Prostate gland (tissue), 2 donors: ENCODE results near the gene COL4A5. TPM values are rescaled to one million over a fixed set of nuclear protein-coding genes. Genes with fewer than 3 reads are reported as not detected.

ENCODE experiments used
- DNase-seq: peaks from one replicate; pipeline ENCODE4 v3.0.0-alpha.2; 2019; ENCODE audit warnings: low spot score
- H3K27ac ChIP-seq, 2 donors: fragments of 200-600 bp; sonication (generic); 2 replicates each; pipeline ENCODE4 v1.5.1; 2017 to 2019
- H3K27me3 ChIP-seq: fragments of 200-600 bp; sonication (generic); replicated peaks from 2 replicates; pipeline ENCODE4 v1.5.1; 2019; ENCODE audit not compliant: insufficient read depth
- H3K36me3 ChIP-seq, 2 donors: fragments of 200-600 bp; sonication (generic); 1 replicate in 1 of 2; 2 replicates in 1 of 2; pipeline versions ENCODE4 v1.5.1 to v1.8.1; 2017 to 2019
- H3K4me1 ChIP-seq: fragments of 200-600 bp; sonication (generic); replicated peaks from 2 replicates; pipeline ENCODE4 v1.5.1; 2019
- H3K4me3 ChIP-seq, 2 donors: fragments of 200-600 bp; sonication (generic); 2 replicates each; pipeline ENCODE4 v1.5.1; 2017 to 2019
- H3K9me3 ChIP-seq: fragments of 200-600 bp; sonication (generic); 2 replicates; pipeline ENCODE4 v1.5.1; 2017
- POLR2A ChIP-seq: fragments of 450-650 bp; IDR thresholded peaks from one replicate; pipeline ENCODE4 v1.6.1; 2016; ENCODE audit warnings: antibody characterized with exemption, mild to moderate bottlenecking
- POLR2AphosphoS5 ChIP-seq: sonication (generic); formaldehyde crosslinking; IDR thresholded peaks from one replicate; pipeline ENCODE4 v1.6.1; 2017; ENCODE audit warnings: antibody characterized with exemption
- WGBS: methylation state at CpG from one replicate; pipeline ENCODE4 v1.1.5; 2018; 5-methylcytosine and 5-hydroxymethylcytosine counted together
- intact Hi-C: fragments of 100-400 bp; cut with DNase I; formaldehyde crosslinking; loops from one replicate; pipeline ENCODE4 v1.14.2; 2022
- small RNA-seq, 2 donors: library from RNA; depleted of rRNA; stranded (forward); fragments of <200 nt; gene quantifications; one replicate each; pipeline ENCODE3, GENCODE V24; 2016
- total RNA-seq, 2 donors: library from RNA; depleted of rRNA; stranded (reverse); fragments of >200 nt; gene quantifications; one replicate each; pipeline ENCODE4 v1.1.0, GENCODE V29; 2016
- TF ChIP-seq, protein P1 (sequence below), 4 experiments: fragments of 200-600 bp in 2 of 4; fragments of 450-650 bp in 2 of 4; sonication (generic) in 2 of 4; IDR thresholded peaks; 1 replicate in 3 of 4; 2 replicates in 1 of 4; pipeline ENCODE4 v1.5.1; 2016 to 2019; ENCODE audit warnings: antibody characterized with exemption in 4 of 4, mild to moderate bottlenecking in 2 of 4, moderate library complexity in 2 of 4

The COL4A5 gene
- total RNA-seq, 2 donors from 2014 or later = 35.1 to 49.1 TPM

DNA sequence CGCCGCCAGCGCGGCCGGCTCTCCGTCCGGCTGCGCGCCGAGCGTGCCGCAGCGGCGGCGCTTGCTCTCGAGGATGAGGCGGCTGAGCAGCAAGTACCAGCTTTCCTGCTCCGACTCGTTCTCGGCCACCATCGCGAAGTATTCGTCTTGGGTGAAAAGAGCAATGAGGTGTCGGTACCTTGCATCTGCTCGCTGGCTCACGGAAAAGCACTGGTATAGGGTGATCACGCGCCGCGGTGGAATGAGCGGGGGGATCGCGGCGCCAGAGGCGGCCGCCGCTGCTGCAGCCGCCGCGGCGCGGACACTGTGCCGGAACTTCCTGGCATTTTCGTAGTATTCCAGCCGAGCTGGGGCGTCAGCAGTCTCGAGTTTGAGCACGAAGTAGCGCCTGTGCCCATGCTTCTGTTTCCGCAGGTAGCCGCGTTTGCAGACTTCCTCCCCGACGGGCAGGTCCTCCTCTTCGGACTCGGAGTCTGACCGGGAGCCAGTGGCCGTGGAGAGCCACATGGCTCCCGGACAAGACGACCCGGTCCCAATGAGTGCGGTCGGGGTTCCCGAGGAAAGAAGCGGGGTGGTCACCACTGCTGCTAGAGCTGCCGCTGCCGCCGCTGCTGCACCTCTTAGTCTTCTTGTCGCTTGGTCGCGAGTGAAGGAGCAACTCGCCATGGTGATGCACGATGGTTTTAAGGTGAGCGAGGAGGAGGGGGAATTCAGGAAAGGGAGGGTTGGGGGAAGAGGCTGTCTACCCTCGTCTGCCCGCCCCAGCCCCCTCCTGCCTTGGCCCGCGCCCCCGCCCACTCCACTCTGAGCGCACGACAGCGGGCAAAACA, 296.3 kb downstream of the COL4A5 start:
- H3K9me3 ChIP-seq = no peaks in the 10 kb centered on the region
- H3K27ac ChIP-seq = no peak overlapping the region
- H3K4me1 ChIP-seq = no peaks in the 10 kb centered on the region
- 0% methylated on average over 17 of the region's 82 CpGs for WGBS
- intact Hi-C loops = no loop called here
- H3K4me3 ChIP-seq = peak overlapping the region; percentile 29 to 38
- H3K36me3 ChIP-seq = no peaks in the 10 kb centered on the region
- no peak for DNase-seq
- H3K27me3 ChIP-seq = no peaks in the 10 kb centered on the region
- TF ChIP-seq, protein P1, sequence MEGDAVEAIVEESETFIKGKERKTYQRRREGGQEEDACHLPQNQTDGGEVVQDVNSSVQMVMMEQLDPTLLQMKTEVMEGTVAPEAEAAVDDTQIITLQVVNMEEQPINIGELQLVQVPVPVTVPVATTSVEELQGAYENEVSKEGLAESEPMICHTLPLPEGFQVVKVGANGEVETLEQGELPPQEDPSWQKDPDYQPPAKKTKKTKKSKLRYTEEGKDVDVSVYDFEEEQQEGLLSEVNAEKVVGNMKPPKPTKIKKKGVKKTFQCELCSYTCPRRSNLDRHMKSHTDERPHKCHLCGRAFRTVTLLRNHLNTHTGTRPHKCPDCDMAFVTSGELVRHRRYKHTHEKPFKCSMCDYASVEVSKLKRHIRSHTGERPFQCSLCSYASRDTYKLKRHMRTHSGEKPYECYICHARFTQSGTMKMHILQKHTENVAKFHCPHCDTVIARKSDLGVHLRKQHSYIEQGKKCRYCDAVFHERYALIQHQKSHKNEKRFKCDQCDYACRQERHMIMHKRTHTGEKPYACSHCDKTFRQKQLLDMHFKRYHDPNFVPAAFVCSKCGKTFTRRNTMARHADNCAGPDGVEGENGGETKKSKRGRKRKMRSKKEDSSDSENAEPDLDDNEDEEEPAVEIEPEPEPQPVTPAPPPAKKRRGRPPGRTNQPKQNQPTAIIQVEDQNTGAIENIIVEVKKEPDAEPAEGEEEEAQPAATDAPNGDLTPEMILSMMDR (IDR thresholded peaks at IDR 0.05) = no peak
- TF ChIP-seq POLR2A (no peak), POLR2AphosphoS5 (no peak)

DNA sequence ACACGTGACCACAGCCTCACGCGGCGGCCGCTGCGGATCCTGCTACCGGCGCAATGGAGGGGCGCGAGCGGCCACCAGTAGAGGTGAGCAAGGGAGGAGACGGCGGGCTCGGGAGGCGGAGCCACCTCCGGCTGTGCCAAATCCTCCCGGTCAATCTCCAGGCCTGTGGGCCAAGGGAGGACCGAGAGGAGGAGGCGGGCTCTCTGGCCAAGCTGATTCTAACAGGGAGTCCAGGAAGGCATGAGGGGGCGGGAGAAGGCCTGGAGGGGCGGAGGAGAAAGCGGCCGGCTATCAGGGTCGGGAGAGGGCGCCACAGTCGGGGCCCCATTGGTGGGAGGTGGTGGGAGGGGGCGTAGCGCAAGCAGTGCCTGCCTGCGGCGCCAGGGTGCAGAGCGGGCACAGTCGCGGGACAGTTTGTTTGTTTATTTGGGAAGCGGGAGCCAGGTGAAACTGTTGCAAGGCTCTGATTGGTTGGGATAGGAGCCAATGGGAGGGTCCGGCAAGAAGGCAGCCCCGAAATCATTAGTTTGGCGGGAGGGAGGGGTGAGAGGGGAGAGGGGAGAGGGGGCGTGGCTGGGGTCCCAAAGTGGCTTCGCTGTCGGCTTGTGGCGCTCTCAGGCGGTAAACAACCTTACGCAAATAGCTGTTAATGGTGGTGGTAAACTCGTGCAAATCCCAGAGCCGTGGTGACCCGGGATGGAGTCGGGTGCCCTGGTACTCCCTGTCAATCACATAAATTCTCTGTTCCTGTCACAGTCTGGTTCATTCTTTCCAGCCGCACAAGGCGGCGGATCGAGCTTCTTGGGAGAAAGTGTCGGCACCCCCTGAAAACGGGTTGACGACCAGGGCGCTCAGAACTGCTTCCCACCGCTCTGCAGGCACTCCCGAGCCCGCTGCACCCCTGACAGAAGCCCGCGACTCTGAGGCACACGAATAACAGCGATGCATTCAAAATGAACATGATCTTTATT, 297.2 kb downstream of the COL4A5 start, which contains the start of gene IRS4:
Gene IRS4 (minus strand): TSS at position 55 of the 971 bp plus-strand sequence.
- peak within 1 kb of the TSS; percentile 29 to 38 for H3K4me3 ChIP-seq
- H3K9me3 ChIP-seq = no peaks in the 10 kb centered on the region
- WGBS = 4% methylated on average over 18 of the region's 62 CpGs
- TF ChIP-seq, protein P1 (IDR thresholded peaks at IDR 0.05) = peak in 1 of 4 experiments; percentile 11
- TF ChIP-seq POLR2A = no peak
- H3K27ac ChIP-seq = peak within 1 kb of the TSS in 1 of 2 donors; percentile 36
- intact Hi-C loops = no loop called here
- no peaks in the 10 kb centered on the region for H3K4me1 ChIP-seq
- H3K36me3 ChIP-seq = no peaks in the 10 kb centered on the region
- H3K27me3 ChIP-seq = no peaks in the 10 kb centered on the region
- peak; percentile 15 for DNase-seq

DNA sequence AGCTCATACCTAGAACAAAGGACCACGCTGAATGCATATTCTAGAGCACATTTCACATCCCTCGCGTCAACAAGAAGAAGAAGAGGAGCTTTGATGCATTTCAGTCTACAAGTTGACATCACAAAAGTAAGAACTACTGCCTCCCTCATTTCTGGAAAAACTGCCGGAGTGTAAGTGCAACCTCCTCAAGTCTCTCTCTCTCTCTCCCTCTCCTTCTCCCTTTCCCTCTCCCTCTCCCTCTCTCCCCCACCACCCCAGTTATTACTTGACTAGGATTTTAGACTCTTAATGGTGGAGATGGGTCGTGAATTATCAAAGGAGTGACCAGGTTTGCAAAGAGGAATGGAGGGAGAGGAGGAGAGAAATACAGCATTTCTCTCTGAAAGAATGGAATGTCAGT, 298.1 kb downstream of the COL4A5 start:
- no peaks in the 10 kb centered on the region for H3K9me3 ChIP-seq
- H3K4me1 ChIP-seq = no peaks in the 10 kb centered on the region
- no peaks in the 10 kb centered on the region for H3K27me3 ChIP-seq
- TF ChIP-seq POLR2AphosphoS5 (no peak), POLR2A (no peak)
- TF ChIP-seq, protein P1 (IDR thresholded peaks at IDR 0.05) = no peak
- no peaks in the 10 kb centered on the region for H3K36me3 ChIP-seq
- no peak for DNase-seq
- WGBS = 40% methylated on average over 5 of the region's 5 CpGs
- intact Hi-C loops = no loop called here
- no peak overlapping the region for H3K27ac ChIP-seq
- no peak overlapping the region for H3K4me3 ChIP-seq

DNA sequence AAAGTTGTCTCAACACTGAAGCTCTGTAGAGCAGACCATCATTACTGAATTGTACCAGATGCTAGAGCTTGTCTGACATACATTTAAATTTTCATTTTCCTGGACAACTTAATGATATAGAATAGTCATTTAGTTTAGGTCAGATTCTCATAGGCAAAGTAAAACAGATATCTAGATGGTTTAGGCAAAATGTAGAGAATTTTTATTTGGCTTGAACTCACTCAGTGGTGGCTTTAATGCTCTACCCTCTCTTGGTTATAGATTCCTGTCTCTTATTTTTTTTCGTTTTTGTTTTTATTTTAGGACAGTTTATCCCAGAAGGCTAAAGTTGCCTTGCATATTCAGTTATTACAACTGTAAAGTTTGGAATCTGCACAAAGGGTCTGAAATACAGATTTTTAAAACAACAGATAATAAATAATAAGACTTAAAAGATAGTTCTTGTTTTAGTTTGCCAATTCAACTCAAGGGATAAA, 300.7 kb downstream of the COL4A5 start:
- Histone ChIP-seq H3K4me1 (no peaks in the 10 kb centered on the region), H3K36me3 (no peaks in the 10 kb centered on the region), H3K9me3 (no peaks in the 10 kb centered on the region), H3K4me3 (no peak overlapping the region), H3K27me3 (no peaks in the 10 kb centered on the region), H3K27ac (no peak overlapping the region)
- DNase-seq = no peak
- 83% methylated on average over 1 of the region's 1 CpG for WGBS
- TF ChIP-seq POLR2AphosphoS5 = no peak
- TF ChIP-seq POLR2A = no peak
- TF ChIP-seq, protein P1 (IDR thresholded peaks at IDR 0.05) = no peak
- intact Hi-C loops = no loop called here

Small RNA genes lying within 50 kb of the gene (small RNA-seq; reads per million reads assigned to genes)
- 0 reads per million in 2 donors for gene RF00019

Other genes with a start within 250 kb of the COL4A5 start
- 10 to 100 TPM; 13.5 to 16.7 TPM for gene COL4A6, start 1.4 kb upstream of the COL4A5 start, total RNA-seq